Transverse colon (tissue), 4 donors: Measurements from ENCODE around the gene PROSER1. TPM values are rescaled to one million over a fixed set of nuclear protein-coding genes. Genes with fewer than 3 reads are reported as not detected.

Experiments
- DNase-seq: peaks from one replicate; pipeline ENCODE4 v3.0.0-alpha.2; 2019
- H3K27ac ChIP-seq, 4 donors: fragments of 200-600 bp; sonication (generic); 2 replicates each; pipeline ENCODE4 v1.5.1; 2016 to 2018; ENCODE audit warnings: inconsistent platforms in 4 of 4
- H3K27me3 ChIP-seq: fragments of 200-600 bp; sonication (generic); 2 replicates; pipeline ENCODE4 v1.5.1; 2017; ENCODE audit warnings: inconsistent platforms
- H3K36me3 ChIP-seq, 4 donors: fragments of 200-600 bp; sonication (generic); 2 replicates each; pipeline ENCODE4 v1.5.1; 2017 to 2019; ENCODE audit warnings: inconsistent platforms in 4 of 4
- H3K4me1 ChIP-seq, 4 donors: fragments of 200-600 bp; sonication (generic); 2 replicates each; pipeline ENCODE4 v1.5.1; 2017 to 2020; ENCODE audit warnings: inconsistent platforms in 4 of 4
- H3K4me3 ChIP-seq, 4 donors: fragments of 200-600 bp; sonication (generic); 1 replicate in 1 of 4; 2 replicates in 3 of 4; pipeline versions ENCODE4 v1.5.1 to v1.6.1; 2017 to 2019; ENCODE audit warnings: inconsistent platforms in 4 of 4
- H3K9me3 ChIP-seq, 2 donors: fragments of 200-600 bp; sonication (generic); 2 replicates each; pipeline ENCODE4 v1.5.1; 2017 to 2019; ENCODE audit warnings: inconsistent platforms in 2 of 2
- EP300 ChIP-seq: sonication (generic); formaldehyde crosslinking; IDR thresholded peaks from one replicate; pipeline ENCODE4 v1.6.1; 2017; ENCODE audit warnings: antibody characterized with exemption, low read depth
- POLR2A ChIP-seq: fragments of 450-650 bp; IDR thresholded peaks from one replicate; pipeline ENCODE4 v1.6.1; 2016; ENCODE audit warnings: antibody characterized with exemption, mild to moderate bottlenecking, moderate library complexity
- POLR2AphosphoS5 ChIP-seq, 3 donors: sonication (generic); formaldehyde crosslinking; IDR thresholded peaks; one replicate each; pipeline ENCODE4 v1.6.1; 2016; ENCODE audit warnings: antibody characterized with exemption in 3 of 3
- WGBS, 2 donors: methylation state at CpG; one replicate each; pipeline ENCODE4 v1.1.5; 2018; ENCODE audit warnings: low coverage in 1 of 2; 5-methylcytosine and 5-hydroxymethylcytosine counted together
- in situ Hi-C, 4 donors: fragments of 200-750 bp; cut with MboI; loops; one replicate each; pipeline versions ENCODE4 v1.15.0 to v1.15.1; 2017; ENCODE audit warnings: low sequenced_read_pairs in 3 of 4, low pct_ligation_motif_present in 1 of 4, low pct_unique_long_range_greater_than_20kb in 1 of 4
- intact Hi-C: fragments of 100-400 bp; cut with DNase I; formaldehyde crosslinking; loops from one replicate; pipeline ENCODE4 v1.15.1; 2023; ENCODE audit warnings: low total_unique reads
- total RNA-seq, 4 donors: library from RNA; depleted of rRNA; stranded (reverse); fragments of >200 nt; gene quantifications; one replicate each; pipeline ENCODE4 v1.1.0, GENCODE V29; 2016
- TF ChIP-seq, protein P1 (sequence below), 5 experiments: fragments of 200-600 bp in 3 of 5; fragments of 450-650 bp in 2 of 5; sonication (generic) in 3 of 5; IDR thresholded peaks; 1 replicate in 2 of 5; 2 replicates in 3 of 5; pipeline ENCODE4 v1.5.1; 2016 to 2017; ENCODE audit warnings: antibody characterized with exemption in 5 of 5, inconsistent platforms in 3 of 5, mild to moderate bottlenecking in 2 of 5, moderate library complexity in 1 of 5

The PROSER1 gene
- total RNA-seq, 4 donors from 2014 or later = 18.5 to 174 (median 71.1) TPM

- in situ Hi-C loops = no loop called here
- 100% methylated on average over 4 of the region's 4 CpGs; no CpG with 5 or more reads in 1 of the 2 donors for WGBS, 2 donors
- Histone ChIP-seq H3K27me3 (no peaks in the 10 kb centered on the region), H3K9me3 (no peaks in the 10 kb centered on the region), H3K27ac (no peak overlapping the region), H3K4me1 (no peaks in the 10 kb centered on the region), H3K36me3 (peaks cover 0 to 6% (median 0%) of the 10 kb centered on the region in 4 donors), H3K4me3 (no peak overlapping the region)
- no peak for DNase-seq
- TF ChIP-seq POLR2AphosphoS5 (IDR thresholded peaks at IDR 0.05) (no peak), POLR2A (no peak), EP300 (no peak)
- TF ChIP-seq, protein P1, sequence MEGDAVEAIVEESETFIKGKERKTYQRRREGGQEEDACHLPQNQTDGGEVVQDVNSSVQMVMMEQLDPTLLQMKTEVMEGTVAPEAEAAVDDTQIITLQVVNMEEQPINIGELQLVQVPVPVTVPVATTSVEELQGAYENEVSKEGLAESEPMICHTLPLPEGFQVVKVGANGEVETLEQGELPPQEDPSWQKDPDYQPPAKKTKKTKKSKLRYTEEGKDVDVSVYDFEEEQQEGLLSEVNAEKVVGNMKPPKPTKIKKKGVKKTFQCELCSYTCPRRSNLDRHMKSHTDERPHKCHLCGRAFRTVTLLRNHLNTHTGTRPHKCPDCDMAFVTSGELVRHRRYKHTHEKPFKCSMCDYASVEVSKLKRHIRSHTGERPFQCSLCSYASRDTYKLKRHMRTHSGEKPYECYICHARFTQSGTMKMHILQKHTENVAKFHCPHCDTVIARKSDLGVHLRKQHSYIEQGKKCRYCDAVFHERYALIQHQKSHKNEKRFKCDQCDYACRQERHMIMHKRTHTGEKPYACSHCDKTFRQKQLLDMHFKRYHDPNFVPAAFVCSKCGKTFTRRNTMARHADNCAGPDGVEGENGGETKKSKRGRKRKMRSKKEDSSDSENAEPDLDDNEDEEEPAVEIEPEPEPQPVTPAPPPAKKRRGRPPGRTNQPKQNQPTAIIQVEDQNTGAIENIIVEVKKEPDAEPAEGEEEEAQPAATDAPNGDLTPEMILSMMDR (IDR thresholded peaks at IDR 0.05) = no peak
- intact Hi-C loops = no loop called here
Observed at GRCh38 chr13:39062004-39062403, 24.1 kb upstream of the PROSER1 start.

GRCh38 chr13:39058040-39058439, 20.2 kb upstream of the PROSER1 start:
- H3K27me3 ChIP-seq = no peaks in the 10 kb centered on the region
- H3K4me1 ChIP-seq = no peaks in the 10 kb centered on the region
- H3K27ac ChIP-seq = no peak overlapping the region
- intact Hi-C loops = loop anchor here (10.0 kb wide), 1 partner anchor 557 kb away; no protein-coding TSS in a partner anchor
- no peak for TF ChIP-seq POLR2A
- in situ Hi-C loops = no loop called here
- H3K9me3 ChIP-seq = peaks cover 0 to 6% of the 10 kb centered on the region in 2 donors
- DNase-seq = no peak
- H3K4me3 ChIP-seq = no peak overlapping the region
- no peaks in the 10 kb centered on the region for H3K36me3 ChIP-seq

- no peak overlapping the region for H3K4me3 ChIP-seq
- in situ Hi-C loops = no loop called here
- H3K9me3 ChIP-seq = peaks cover 0 to 6% of the 10 kb centered on the region in 2 donors
- H3K36me3 ChIP-seq = no peaks in the 10 kb centered on the region
- H3K27ac ChIP-seq = no peak overlapping the region
- TF ChIP-seq, protein P1 (IDR thresholded peaks at IDR 0.05) = no peak
- TF ChIP-seq EP300 = no peak
- no peak for TF ChIP-seq POLR2AphosphoS5 (IDR thresholded peaks at IDR 0.05)
- no peak for TF ChIP-seq POLR2A
- H3K27me3 ChIP-seq = no peaks in the 10 kb centered on the region
- intact Hi-C loops = loop anchor here (10.0 kb wide), 1 partner anchor 559 kb away; no protein-coding TSS in a partner anchor
- no peaks in the 10 kb centered on the region for H3K4me1 ChIP-seq
- 96 to 100% methylated on average over 1 of the region's 1 CpG for WGBS, 2 donors
- no peak for DNase-seq
Observed at GRCh38 chr13:39056018-39056417, 18.1 kb upstream of the PROSER1 start.

DNA sequence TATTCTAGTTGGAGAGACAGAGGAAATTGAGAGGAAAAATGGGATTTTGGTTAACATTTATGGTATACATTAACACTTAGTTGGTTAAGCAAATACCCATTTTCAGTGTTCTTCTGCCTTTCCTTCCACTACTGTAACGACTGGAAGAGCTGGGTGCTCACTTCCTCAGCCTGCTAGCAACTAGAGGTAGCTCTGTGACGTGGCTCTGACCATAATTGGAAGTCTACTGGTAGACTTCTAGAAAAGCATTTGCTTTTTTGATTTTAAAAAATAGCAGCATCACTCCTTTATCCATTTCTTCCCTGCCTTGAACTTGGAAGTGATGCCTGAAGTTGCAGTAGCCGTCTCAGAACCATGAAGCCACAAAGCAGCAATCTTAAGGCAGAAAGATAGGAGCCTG, 16.2 kb upstream of the PROSER1 start:
- in situ Hi-C loops = no loop called here
- intact Hi-C loops = loop anchor here (10.0 kb wide), 1 partner anchor 561 kb away; no protein-coding TSS in a partner anchor
- Histone ChIP-seq H3K4me3 (no peak overlapping the region), H3K27me3 (no peaks in the 10 kb centered on the region), H3K9me3 (peaks cover 0 to 6% of the 10 kb centered on the region in 2 donors), H3K36me3 (no peaks in the 10 kb centered on the region), H3K4me1 (no peaks in the 10 kb centered on the region), H3K27ac (no peak overlapping the region)
- no peak for TF ChIP-seq EP300
- TF ChIP-seq, protein P1 (IDR thresholded peaks at IDR 0.05) = no peak
- TF ChIP-seq POLR2A = no peak
- no peak for TF ChIP-seq POLR2AphosphoS5 (IDR thresholded peaks at IDR 0.05)
- DNase-seq = no peak
- 66 to 85% methylated on average over 3 of the region's 3 CpGs for WGBS, 2 donors

- WGBS, 2 donors = 86 to 100% methylated on average over 1 to 6 of the region's 6 CpGs
- H3K4me3 ChIP-seq = no peak overlapping the region
- H3K9me3 ChIP-seq = peaks cover 0 to 6% of the 10 kb centered on the region in 2 donors
- intact Hi-C loops (loop anchor here (10.0 kb wide), 1 partner anchor 562 kb away; no protein-coding TSS in a partner anchor), in situ Hi-C loops (no loop called here)
- no peaks in the 10 kb centered on the region for H3K36me3 ChIP-seq
- H3K27ac ChIP-seq = no peak overlapping the region
- H3K4me1 ChIP-seq = no peaks in the 10 kb centered on the region
- no peaks in the 10 kb centered on the region for H3K27me3 ChIP-seq
- no peak for DNase-seq
- no peak for TF ChIP-seq POLR2AphosphoS5 (IDR thresholded peaks at IDR 0.05)
- TF ChIP-seq, protein P1 (IDR thresholded peaks at IDR 0.05) = no peak
- no peak for TF ChIP-seq POLR2A
- TF ChIP-seq EP300 = no peak
Observed at GRCh38 chr13:39052944-39053343, 15.1 kb upstream of the PROSER1 start.
